Smooth muscle cell (in vitro differentiated cells): ENCODE results near the gene ABCG1. TPM values are rescaled to one million over a fixed set of nuclear protein-coding genes. Genes with fewer than 3 reads are reported as not detected.

ENCODE experiments used
- DNase-seq: peaks from one replicate; lab custom pipeline; 2025; ENCODE audit not compliant: unreplicated experiment; lab: John Stamatoyannopoulos, UW
- H2AFZ ChIP-seq: fragments of 200-600 bp; sonication (generic); 2 replicates; pipeline ENCODE4 v1.6.0; 2016; ENCODE audit warnings: antibody characterized with exemption, low read depth, mild to moderate bottlenecking
- H3F3A ChIP-seq: fragments of 200-600 bp; sonication (generic); 2 replicates; pipeline ENCODE4 v1.6.0; 2017; ENCODE audit warnings: antibody characterized with exemption, low read depth
- H3K27ac ChIP-seq: fragments of 200-600 bp; sonication (generic); 2 replicates; pipeline ENCODE4 v1.5.1; 2016; ENCODE audit warnings: low read depth, mild to moderate bottlenecking
- H3K27me3 ChIP-seq: fragments of 200-600 bp; sonication (generic); 2 replicates; pipeline ENCODE4 v1.6.1; 2016; ENCODE audit warnings: low read depth, mild to moderate bottlenecking
- H3K36me3 ChIP-seq: fragments of 200-600 bp; sonication (generic); 2 replicates; pipeline ENCODE4 v1.5.1; 2016; ENCODE audit warnings: low read depth
- H3K4me1 ChIP-seq: fragments of 200-600 bp; sonication (generic); 2 replicates; pipeline ENCODE4 v1.5.1; 2016; ENCODE audit warnings: low read depth
- H3K4me2 ChIP-seq: fragments of 200-600 bp; sonication (generic); 2 replicates; pipeline ENCODE4 v1.6.0; 2016; ENCODE audit warnings: mild to moderate bottlenecking
- H3K4me3 ChIP-seq: fragments of 200-600 bp; sonication (generic); 2 replicates; pipeline ENCODE4 v1.5.1; 2016; ENCODE audit warnings: mild to moderate bottlenecking
- H3K79me2 ChIP-seq: fragments of 200-600 bp; sonication (generic); 2 replicates; pipeline ENCODE4 v1.6.0; 2016; ENCODE audit warnings: low read depth, mild to moderate bottlenecking
- H3K9ac ChIP-seq: fragments of 200-600 bp; sonication (generic); 2 replicates; pipeline ENCODE4 v1.6.0; 2016; ENCODE audit warnings: low read depth
- H3K9me3 ChIP-seq: fragments of 200-600 bp; sonication (generic); replicated peaks from 2 replicates; pipeline ENCODE4 v1.5.1; 2016; ENCODE audit warnings: low read depth
- H4K20me1 ChIP-seq: fragments of 200-600 bp; sonication (generic); 2 replicates; pipeline ENCODE4 v1.6.0; 2016; ENCODE audit warnings: low read depth
- WGBS: methylation state at CpG from one replicate; pipeline ENCODE4 v1.1.7; 2016; ENCODE audit warnings: low lambda C conversion rate; 5-methylcytosine and 5-hydroxymethylcytosine counted together
- polyA plus RNA-seq: library from polyadenylated mRNA; unstranded; fragments of >200 nt; fragmentation: Nextera tagmentation; extraction: Ambion mirVana; gene quantifications from 2 replicates; pipeline ENCODE4 v1.2.1, GENCODE V29; 2016
- total RNA-seq: library from RNA; depleted of rRNA; stranded (reverse); fragments of >200 nt; gene quantifications from 2 replicates; pipeline ENCODE4 v1.2.3, GENCODE V29; 2014
- TF ChIP-seq, protein P1 (sequence below): fragments of 200-600 bp; sonication (generic); IDR thresholded peaks from 2 replicates; pipeline ENCODE4 v1.5.1; 2017; ENCODE audit warnings: borderline replicate concordance, mild to moderate bottlenecking, antibody characterized with exemption; ENCODE audit not compliant: insufficient read depth, poor library complexity, severe bottlenecking

The ABCG1 gene
- total and polyA plus RNA-seq, 2 experiments from 2014 or later = 0.55 to 2.9 TPM

DNA sequence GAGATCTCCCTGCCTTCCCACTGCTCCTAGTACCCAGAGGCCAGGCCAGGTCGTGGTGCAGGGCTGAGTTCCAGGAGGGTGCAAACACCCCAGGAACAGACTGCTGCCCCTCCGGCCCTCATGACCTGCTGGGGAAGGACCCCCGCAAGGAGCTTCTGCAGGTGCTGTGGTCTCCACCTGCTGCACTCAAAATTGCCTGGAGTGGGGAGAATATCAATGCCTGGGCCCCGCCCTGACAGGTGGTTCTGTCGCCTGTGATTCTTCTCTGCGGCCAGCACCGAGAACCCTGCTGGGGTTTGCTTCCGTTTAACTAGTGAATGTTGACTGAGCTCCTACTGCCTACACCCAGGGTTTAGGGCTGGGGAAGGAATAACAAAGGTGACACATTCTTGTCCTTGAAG is 98.4 kb downstream of the ABCG1 start:
- H3K27ac ChIP-seq = no peak overlapping the region
- peaks cover 8% of the 10 kb centered on the region for H3K4me1 ChIP-seq
- H2AFZ ChIP-seq = no peak overlapping the region
- no peaks in the 10 kb centered on the region for H3F3A ChIP-seq
- H3K4me2 ChIP-seq = no peak overlapping the region
- H4K20me1 ChIP-seq = no peaks in the 10 kb centered on the region
- no peaks in the 10 kb centered on the region for H3K79me2 ChIP-seq
- H3K36me3 ChIP-seq = no peaks in the 10 kb centered on the region
- no peaks in the 10 kb centered on the region for H3K9me3 ChIP-seq
- H3K27me3 ChIP-seq = no peaks in the 10 kb centered on the region
- WGBS = 73% methylated on average over 8 of the region's 8 CpGs
- no peak overlapping the region for H3K9ac ChIP-seq
- TF ChIP-seq, protein P1, sequence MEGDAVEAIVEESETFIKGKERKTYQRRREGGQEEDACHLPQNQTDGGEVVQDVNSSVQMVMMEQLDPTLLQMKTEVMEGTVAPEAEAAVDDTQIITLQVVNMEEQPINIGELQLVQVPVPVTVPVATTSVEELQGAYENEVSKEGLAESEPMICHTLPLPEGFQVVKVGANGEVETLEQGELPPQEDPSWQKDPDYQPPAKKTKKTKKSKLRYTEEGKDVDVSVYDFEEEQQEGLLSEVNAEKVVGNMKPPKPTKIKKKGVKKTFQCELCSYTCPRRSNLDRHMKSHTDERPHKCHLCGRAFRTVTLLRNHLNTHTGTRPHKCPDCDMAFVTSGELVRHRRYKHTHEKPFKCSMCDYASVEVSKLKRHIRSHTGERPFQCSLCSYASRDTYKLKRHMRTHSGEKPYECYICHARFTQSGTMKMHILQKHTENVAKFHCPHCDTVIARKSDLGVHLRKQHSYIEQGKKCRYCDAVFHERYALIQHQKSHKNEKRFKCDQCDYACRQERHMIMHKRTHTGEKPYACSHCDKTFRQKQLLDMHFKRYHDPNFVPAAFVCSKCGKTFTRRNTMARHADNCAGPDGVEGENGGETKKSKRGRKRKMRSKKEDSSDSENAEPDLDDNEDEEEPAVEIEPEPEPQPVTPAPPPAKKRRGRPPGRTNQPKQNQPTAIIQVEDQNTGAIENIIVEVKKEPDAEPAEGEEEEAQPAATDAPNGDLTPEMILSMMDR = no peak
- H3K4me3 ChIP-seq = no peak overlapping the region
- no peak for DNase-seq

DNA sequence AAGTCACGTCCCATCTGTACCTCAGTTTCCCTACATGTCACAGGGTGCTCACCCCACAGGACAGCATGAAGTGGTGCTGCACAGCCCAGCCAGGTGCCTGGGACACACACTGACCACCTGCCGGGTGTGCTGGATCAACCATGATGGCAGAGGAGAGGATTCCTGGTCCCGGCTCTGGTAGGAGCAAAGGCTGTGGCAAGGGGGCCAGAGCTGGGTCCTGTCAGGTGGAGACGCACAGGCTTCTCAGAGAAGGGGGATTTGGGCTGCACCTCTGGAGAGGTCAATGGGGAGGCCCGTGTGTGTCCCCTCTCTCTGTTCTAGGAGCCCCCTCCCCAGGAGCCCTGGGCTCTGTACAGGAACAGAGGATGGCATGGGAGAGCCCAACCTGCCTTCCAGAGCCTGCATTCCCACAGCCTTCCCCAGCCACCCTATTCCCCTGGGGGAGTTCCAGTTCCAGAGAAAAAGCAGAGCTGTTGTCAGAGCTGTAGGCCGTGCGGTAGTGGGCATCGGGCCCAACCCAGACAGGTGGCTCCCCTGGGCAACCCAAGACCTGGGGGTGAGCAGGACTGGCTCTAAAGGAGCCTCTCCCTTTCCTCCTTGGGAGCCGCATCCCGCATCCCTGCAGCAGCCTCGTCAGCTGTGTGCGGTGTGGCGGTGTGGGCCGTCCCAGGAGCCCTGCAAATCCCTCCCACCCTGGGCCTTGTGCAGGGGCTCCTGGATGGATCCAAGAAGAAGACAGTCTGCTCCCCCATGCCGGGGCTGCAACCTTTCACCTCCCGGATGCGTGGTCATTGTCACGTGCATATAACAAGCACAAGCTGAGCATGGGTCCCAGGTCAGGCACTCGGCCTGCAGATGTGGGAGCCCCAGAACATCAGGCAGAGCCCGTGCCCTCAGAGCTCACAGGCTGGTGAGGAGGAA is 99.1 kb downstream of the ABCG1 start:
- Histone ChIP-seq H3K27me3 (no peaks in the 10 kb centered on the region), H3K79me2 (no peaks in the 10 kb centered on the region)
- TF ChIP-seq, protein P1 = no peak

DNA sequence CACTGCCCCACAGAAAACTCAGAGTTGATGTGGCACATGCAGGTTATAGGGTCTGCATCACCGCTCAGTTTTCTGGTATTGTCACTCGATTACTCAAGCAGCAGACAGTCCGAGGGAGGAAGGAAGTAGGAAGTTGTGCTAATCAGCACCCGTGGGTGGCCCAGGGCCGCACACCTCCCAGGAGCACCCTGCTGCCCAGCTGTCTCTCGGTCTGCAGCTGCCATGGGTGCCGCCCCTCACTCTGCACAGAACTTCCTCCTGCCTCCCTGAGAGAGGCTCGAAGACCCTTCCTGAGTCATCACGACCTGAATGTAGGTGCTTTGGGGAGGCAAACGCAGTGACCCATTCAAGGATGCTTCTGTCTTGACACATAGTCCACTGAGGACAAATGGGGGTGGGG is 100.4 kb downstream of the ABCG1 start:
- Histone ChIP-seq H3K4me2 (no peak overlapping the region), H3K9ac (no peak overlapping the region), H3K27me3 (no peaks in the 10 kb centered on the region), H3K27ac (no peak overlapping the region), H4K20me1 (no peaks in the 10 kb centered on the region), H3K79me2 (no peaks in the 10 kb centered on the region), H3K4me3 (no peak overlapping the region), H3K36me3 (no peaks in the 10 kb centered on the region), H3K4me1 (peaks cover 8% of the 10 kb centered on the region), H3F3A (no peaks in the 10 kb centered on the region), H2AFZ (no peak overlapping the region), H3K9me3 (no peaks in the 10 kb centered on the region)
- 89% methylated on average over 10 of the region's 10 CpGs for WGBS
- DNase-seq = no peak
- TF ChIP-seq, protein P1 = no peak

More for the DNA sequence above, 99.1 kb downstream of the ABCG1 start:
- Histone ChIP-seq H3K4me2 (no peak overlapping the region), H3K9ac (no peak overlapping the region), H3K4me3 (no peak overlapping the region), H4K20me1 (no peaks in the 10 kb centered on the region), H3K27ac (no peak overlapping the region), H3F3A (no peaks in the 10 kb centered on the region), H3K36me3 (no peaks in the 10 kb centered on the region), H3K9me3 (no peaks in the 10 kb centered on the region), H3K4me1 (peaks cover 8% of the 10 kb centered on the region), H2AFZ (no peak overlapping the region)
- WGBS = 90% methylated on average over 20 of the region's 20 CpGs
- DNase-seq = no peak
